Naive thymus-derived CD8-positive, alpha-beta T cell (primary cell): ENCODE data around the gene PCSK1N. TPM values are rescaled to one million over a fixed set of nuclear protein-coding genes. Genes with fewer than 3 reads are reported as not detected.

ENCODE experiments used
- ATAC-seq, 2 donors: fragments of 150-1000 bp; cut with Tn5 transposase in 1 of 2; sonication (Bioruptor Pico), chemical (Tn5 transposase) in 1 of 2; 1 replicate in 1 of 2; 2 replicates in 1 of 2; pipeline ENCODE4 v1.10.0; 2021; ENCODE audit warnings: mild to moderate bottlenecking in 2 of 2, moderate library complexity in 2 of 2
- POLR2A ChIA-PET: fragments of 350-600 bp; sonication (Branson Sonifier 250); formaldehyde crosslinking; loops from one replicate; lab custom pipeline; 2021; ENCODE audit warnings: antibody characterized with exemption; lab: Charles Lee
- DNase-seq, 10 donors: peaks; one replicate each; pipeline versions ENCODE4 v3.0.0 to v3.0.0-alpha.2; 2020 to 2022
- H3K27ac Mint-ChIP-seq, 10 donors: one replicate each; pipeline ENCODE4 v1.8.0; 2020 to 2022; ENCODE audit warnings: mild to moderate bottlenecking in 10 of 10, mixed read lengths in 10 of 10, moderate library complexity in 4 of 10, inconsistent platforms in 1 of 10
- H3K27me3 Mint-ChIP-seq, 5 donors: one replicate each; pipeline ENCODE4 v1.8.0; 2021 to 2022; ENCODE audit warnings: mixed read lengths in 5 of 5
- H3K36me3 Mint-ChIP-seq, 3 donors: one replicate each; pipeline ENCODE4 v1.8.0; 2020 to 2022; ENCODE audit warnings: mixed read lengths in 3 of 3, mild to moderate bottlenecking in 2 of 3, inconsistent platforms in 1 of 3
- H3K4me1 Mint-ChIP-seq, 4 donors: one replicate each; pipeline ENCODE4 v1.8.0; 2021 to 2022; ENCODE audit warnings: mixed read lengths in 4 of 4
- H3K4me3 Mint-ChIP-seq, 10 donors: one replicate each; pipeline ENCODE4 v1.8.0; 2020 to 2022; ENCODE audit warnings: mild to moderate bottlenecking in 10 of 10, mixed read lengths in 10 of 10, moderate library complexity in 6 of 10, inconsistent platforms in 1 of 10
- H3K9me3 Mint-ChIP-seq, 9 donors: one replicate each; pipeline ENCODE4 v1.8.0; 2020 to 2022; ENCODE audit warnings: mixed read lengths in 9 of 9, mild to moderate bottlenecking in 3 of 9, inconsistent platforms in 1 of 9, moderate library complexity in 1 of 9
- polyA plus RNA-seq, 3 donors: library from polyadenylated mRNA; unstranded; fragments of 300-500 nt; fragmentation: Illumina TruSeq; gene quantifications; one replicate each; pipeline ENCODE4 v1.2.3, GENCODE V29; 2021
- total RNA-seq, 8 experiments: library from RNA in 2 of 8; stranded (reverse) in 2 of 8; gene quantifications; one replicate each; pipeline ENCODE4 v1.2.3 and lab custom pipeline; 2021 to 2026

The PCSK1N gene
- total and polyA plus RNA-seq, 5 experiments from 2014 or later, result 3.6 to 28.0 (median 12.6) TPM

- no peaks in the 10 kb centered on the region for H3K27me3 Mint-ChIP-seq
- POLR2A ChIA-PET, result no interaction called here
- peaks cover 0 to 4% (median 3%) of the 10 kb centered on the region in 4 donors for H3K4me1 Mint-ChIP-seq
- H3K9me3 Mint-ChIP-seq, result no peaks in the 10 kb centered on the region
- no peak overlapping the region for H3K4me3 Mint-ChIP-seq
- ATAC-seq (no peak), DNase-seq (no peak)
- no peak overlapping the region for H3K27ac Mint-ChIP-seq
- peaks cover 0 to 31% (median 2%) of the 10 kb centered on the region in 3 donors for H3K36me3 Mint-ChIP-seq
Observed at GRCh38 chrX:48818098-48818497, 17.3 kb downstream of the PCSK1N start.

GRCh38 chrX:48816014-48816810, 19.2 kb downstream of the PCSK1N start:
- POLR2A ChIA-PET, result no interaction called here
- Mint-ChIP-seq H3K4me3 (no peak overlapping the region), H3K4me1 (peaks cover 0 to 5% (median 2%) of the 10 kb centered on the region in 4 donors), H3K9me3 (no peaks in the 10 kb centered on the region), H3K27me3 (no peaks in the 10 kb centered on the region), H3K27ac (no peak overlapping the region), H3K36me3 (peaks cover 0 to 40% (median 0%) of the 10 kb centered on the region in 3 donors)
- ATAC-seq (no peak), DNase-seq (no peak)

- H3K27ac Mint-ChIP-seq, result no peak overlapping the region
- no peaks in the 10 kb centered on the region for H3K9me3 Mint-ChIP-seq
- H3K4me1 Mint-ChIP-seq, result peaks cover 0 to 5% (median 2%) of the 10 kb centered on the region in 4 donors
- H3K4me3 Mint-ChIP-seq, result peak overlapping the region in 1 of 10 donors; percentile 20
- H3K27me3 Mint-ChIP-seq, result no peaks in the 10 kb centered on the region
- POLR2A ChIA-PET, result no interaction called here
- ATAC-seq (no peak), DNase-seq (no peak)
- peaks cover 0 to 42% (median 0%) of the 10 kb centered on the region in 3 donors for H3K36me3 Mint-ChIP-seq
Observed at GRCh38 chrX:48815266-48815665, 20.1 kb downstream of the PCSK1N start.

GRCh38 chrX:48814722-48815121, 20.7 kb downstream of the PCSK1N start:
- POLR2A ChIA-PET, result no interaction called here
- H3K9me3 Mint-ChIP-seq, result no peaks in the 10 kb centered on the region
- H3K36me3 Mint-ChIP-seq, result peaks cover 0 to 42% (median 0%) of the 10 kb centered on the region in 3 donors
- H3K4me1 Mint-ChIP-seq, result peaks cover 0 to 5% (median 2%) of the 10 kb centered on the region in 4 donors
- no peak overlapping the region for H3K27ac Mint-ChIP-seq
- no peak for DNase-seq
- no peak for ATAC-seq
- H3K4me3 Mint-ChIP-seq, result no peak overlapping the region
- H3K27me3 Mint-ChIP-seq, result no peaks in the 10 kb centered on the region

GRCh38 chrX:48813644-48814043, 21.8 kb downstream of the PCSK1N start:
- ATAC-seq, result no peak
- Mint-ChIP-seq H3K9me3 (no peaks in the 10 kb centered on the region), H3K4me3 (no peak overlapping the region), H3K36me3 (peaks cover 0 to 38% (median 0%) of the 10 kb centered on the region in 3 donors), H3K27me3 (no peaks in the 10 kb centered on the region), H3K4me1 (peaks cover 0 to 4% (median 2%) of the 10 kb centered on the region in 4 donors), H3K27ac (no peak overlapping the region)
- no peak for DNase-seq
- POLR2A ChIA-PET, result no interaction called here

- H3K27me3 Mint-ChIP-seq, result no peaks in the 10 kb centered on the region
- no peak for DNase-seq
- peaks cover 6 to 13% (median 11%) of the 10 kb centered on the region in 4 donors for H3K4me1 Mint-ChIP-seq
- H3K36me3 Mint-ChIP-seq, result peaks cover 0 to 26% (median 3%) of the 10 kb centered on the region in 3 donors
- H3K4me3 Mint-ChIP-seq, result no peak overlapping the region
- no peak overlapping the region for H3K27ac Mint-ChIP-seq
- no peaks in the 10 kb centered on the region for H3K9me3 Mint-ChIP-seq
- POLR2A ChIA-PET, result no interaction called here
- no peak for ATAC-seq
Observed at GRCh38 chrX:48806081-48806480, 29.3 kb downstream of the PCSK1N start.

GRCh38 chrX:48802905-48803200, 32.6 kb downstream of the PCSK1N start:
- no peak for ATAC-seq
- H3K4me3 Mint-ChIP-seq, result peak overlapping the region; percentile 38 to 98 (median 96)
- H3K9me3 Mint-ChIP-seq, result no peaks in the 10 kb centered on the region
- no peaks in the 10 kb centered on the region for H3K27me3 Mint-ChIP-seq
- H3K36me3 Mint-ChIP-seq, result peaks cover 0 to 20% (median 3%) of the 10 kb centered on the region in 3 donors
- POLR2A ChIA-PET, result no interaction called here
- H3K4me1 Mint-ChIP-seq, result peaks cover 10 to 21% (median 19%) of the 10 kb centered on the region in 4 donors
- peak overlapping the region in 8 of 10 donors; percentile 59 to 99 (median 78) for H3K27ac Mint-ChIP-seq
- DNase-seq, result no peak

- peak overlapping the region; percentile 92 to 99 (median 98) for H3K27ac Mint-ChIP-seq
- no peaks in the 10 kb centered on the region for H3K27me3 Mint-ChIP-seq
- POLR2A ChIA-PET, result interaction anchor here (0.7 to 2.4 kb wide), 14 partner anchors 65 to 263 kb away, joined by 3 to 32 read pairs (median 5); partner anchors contain the start of genes OTUD5, PQBP1, RBM3 and SLC35A2
- DNase-seq (peak in 6 of 10 donors; percentile 15 to 64 (median 28)), ATAC-seq (peak in 1 of 2 donors; percentile 24)
- peak overlapping the region; percentile 94 to 98 (median 96) for H3K4me3 Mint-ChIP-seq
- H3K9me3 Mint-ChIP-seq, result no peaks in the 10 kb centered on the region
- H3K36me3 Mint-ChIP-seq, result peaks cover 0 to 20% (median 3%) of the 10 kb centered on the region in 3 donors
- peaks cover 10 to 21% (median 19%) of the 10 kb centered on the region in 4 donors for H3K4me1 Mint-ChIP-seq
Observed at GRCh38 chrX:48802089-48802904, 33.1 kb downstream of the PCSK1N start.

- POLR2A ChIA-PET, result interaction anchor here (0.5 to 2.4 kb wide), 19 partner anchors 17 to 262 kb away, joined by 3 to 32 read pairs (median 4); partner anchors contain the start of genes OTUD5, PQBP1, RBM3 and SLC35A2
- Mint-ChIP-seq H3K27me3 (no peaks in the 10 kb centered on the region), H3K36me3 (peaks cover 0 to 16% (median 3%) of the 10 kb centered on the region in 3 donors), H3K27ac (peak within 1 kb of the TSS; percentile 95 to 99 (median 98)), H3K4me1 (peaks cover 10 to 21% (median 19%) of the 10 kb centered on the region in 4 donors), H3K9me3 (no peaks in the 10 kb centered on the region), H3K4me3 (peak within 1 kb of the TSS; percentile 94 to 98 (median 96))
- ATAC-seq (peak; percentile 87), DNase-seq (peak; percentile 85 to 97 (median 95))
Observed at GRCh38 chrX:48801280-48802088, 33.9 kb downstream of the PCSK1N start, which contains the start of gene HDAC6. HDAC6 (plus strand) TSS chrX:48802067; CDS start chrX:48802693, 626 bp downstream.

- H3K27ac Mint-ChIP-seq, result peak overlapping the region; percentile 95 to 99 (median 98)
- peak in 1 of 10 donors; percentile 2 for DNase-seq
- peak overlapping the region; percentile 94 to 98 (median 96) for H3K4me3 Mint-ChIP-seq
- no peaks in the 10 kb centered on the region for H3K9me3 Mint-ChIP-seq
- no peak for ATAC-seq
- H3K27me3 Mint-ChIP-seq, result no peaks in the 10 kb centered on the region
- H3K36me3 Mint-ChIP-seq, result peaks cover 0 to 13% (median 3%) of the 10 kb centered on the region in 3 donors
- H3K4me1 Mint-ChIP-seq, result peaks cover 9 to 21% (median 19%) of the 10 kb centered on the region in 4 donors
- POLR2A ChIA-PET, result interaction anchor here (0.5 to 2.4 kb wide), 15 partner anchors 16 to 261 kb away, joined by 3 to 32 read pairs (median 4); partner anchors contain the start of genes OTUD5, RBM3, SUV39H1 and TBC1D25
Observed at GRCh38 chrX:48800574-48801279, 34.7 kb downstream of the PCSK1N start.

- Mint-ChIP-seq H3K9me3 (no peaks in the 10 kb centered on the region), H3K27me3 (no peaks in the 10 kb centered on the region), H3K4me1 (peaks cover 6 to 20% (median 19%) of the 10 kb centered on the region in 4 donors), H3K27ac (no peak overlapping the region), H3K36me3 (peaks cover 0 to 2% (median 0%) of the 10 kb centered on the region in 3 donors), H3K4me3 (no peak overlapping the region)
- DNase-seq (no peak), ATAC-seq (no peak)
- POLR2A ChIA-PET, result interaction anchor here (0.6 kb wide), 1 partner anchor 280 kb away, joined by 3 read pairs; no protein-coding TSS in a partner anchor
Observed at GRCh38 chrX:48798318-48798717, 37.1 kb downstream of the PCSK1N start.
